HG03175 (cell line): ENCODE results near the gene SIX1.

ENCODE experiments used
- ATAC-seq: cut with Tn5 transposase; IDR thresholded peaks from one replicate; pipeline ENCODE4 v1.9.1; 2021; ENCODE audit warnings: mild to moderate bottlenecking, moderate library complexity; ENCODE audit not compliant: unreplicated experiment

The SIX1 gene

DNA sequence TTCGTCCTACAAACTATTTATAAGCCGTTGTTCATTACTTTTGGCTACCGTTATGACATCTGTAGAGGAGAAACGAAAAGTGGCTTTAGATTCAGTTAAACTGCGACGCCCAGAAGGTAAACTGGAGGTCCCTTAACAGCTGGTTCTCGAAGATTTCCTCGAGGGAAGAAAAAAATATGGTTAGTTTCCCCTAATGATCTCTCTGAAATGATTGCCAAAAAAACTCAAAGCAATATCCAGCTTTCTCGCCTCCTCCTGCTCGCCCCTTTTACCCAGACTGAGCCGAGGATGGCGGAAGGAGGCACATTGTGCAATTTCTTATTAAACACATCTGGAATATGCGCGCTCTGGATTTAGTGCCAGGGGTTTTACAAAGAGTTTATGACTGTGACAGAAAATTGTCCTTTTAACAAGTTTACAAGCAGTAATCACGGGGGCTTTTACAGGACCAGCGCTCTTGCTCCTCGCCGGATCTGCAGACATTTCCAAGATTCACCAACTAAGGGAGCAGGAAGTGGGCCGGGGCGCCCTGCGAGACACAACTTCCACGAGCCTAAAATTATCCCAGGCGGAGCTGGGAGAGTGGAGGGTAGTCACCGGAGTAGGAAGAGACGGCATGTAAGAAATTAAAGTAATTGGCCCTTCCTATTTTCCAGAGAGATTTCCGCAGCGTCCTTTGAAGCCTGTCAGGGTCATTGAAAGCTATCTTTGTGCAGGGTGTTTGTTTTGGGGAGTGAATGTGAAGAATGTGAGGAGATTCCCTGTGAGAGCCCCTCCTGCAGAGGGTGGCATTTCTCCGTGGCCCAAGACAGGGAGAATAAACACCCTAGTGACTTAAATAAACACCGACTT, 5.6 kb downstream of the SIX1 start:
- no peak for ATAC-seq

DNA sequence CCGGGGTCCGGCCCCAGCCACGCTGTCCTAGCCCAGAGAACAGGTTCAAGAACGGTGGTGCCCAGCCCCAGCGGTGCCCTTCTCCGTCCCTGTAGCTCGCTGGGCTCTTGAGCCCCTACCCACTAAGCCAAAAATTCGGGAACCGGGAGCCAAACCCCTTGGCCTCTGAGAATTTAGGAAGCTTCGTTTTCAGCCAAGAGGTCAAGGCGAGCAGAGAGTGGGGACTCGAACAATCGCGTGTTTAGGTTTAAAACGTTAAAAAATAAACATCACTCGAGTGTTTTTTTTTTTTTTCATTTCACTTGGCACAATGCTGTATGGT, 6.2 kb downstream of the SIX1 start:
- ATAC-seq = no peak

DNA sequence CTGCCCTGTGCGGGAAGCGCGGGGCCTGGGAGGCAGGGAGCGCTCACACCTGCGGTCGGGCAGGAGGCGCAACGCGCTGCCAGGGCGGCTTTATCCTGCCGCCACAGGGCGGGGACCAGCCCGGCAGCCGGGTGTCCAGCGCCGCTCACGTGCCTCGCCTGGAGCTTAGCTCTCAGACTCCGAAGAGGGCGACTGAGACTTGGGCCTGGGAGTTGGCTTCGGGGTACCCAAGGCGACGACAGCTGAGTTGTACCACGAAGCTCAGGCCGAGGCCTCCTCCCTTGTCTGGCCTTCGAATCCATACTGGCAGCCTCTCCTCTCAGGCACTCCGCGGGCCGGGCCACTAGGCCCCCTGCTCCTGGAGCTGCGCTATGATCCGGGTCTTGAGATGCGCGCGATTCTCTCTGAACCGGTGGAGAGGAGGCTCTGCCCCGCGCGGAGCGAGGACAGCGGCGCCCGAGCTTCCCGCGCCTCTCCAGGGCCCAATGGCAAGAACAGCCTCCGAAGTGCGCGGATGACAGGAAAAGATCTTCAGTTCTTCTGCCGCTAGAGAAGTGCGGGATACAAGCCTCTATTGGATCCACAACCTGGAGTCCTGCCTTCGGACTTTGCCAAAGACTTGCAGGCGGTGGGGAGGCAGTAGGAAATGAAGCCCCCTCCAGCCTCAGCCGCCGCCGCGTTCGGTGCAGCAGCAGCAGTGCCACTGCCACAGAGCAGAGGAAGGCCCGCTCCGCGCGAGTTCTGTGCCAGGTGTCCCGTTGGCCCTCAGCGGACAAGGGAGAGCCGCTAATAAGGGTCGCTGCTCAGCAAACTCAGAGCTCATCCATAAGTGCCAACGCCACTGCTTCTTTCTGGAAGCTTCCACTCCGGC, 6.8 kb downstream of the SIX1 start:
- no peak for ATAC-seq

DNA sequence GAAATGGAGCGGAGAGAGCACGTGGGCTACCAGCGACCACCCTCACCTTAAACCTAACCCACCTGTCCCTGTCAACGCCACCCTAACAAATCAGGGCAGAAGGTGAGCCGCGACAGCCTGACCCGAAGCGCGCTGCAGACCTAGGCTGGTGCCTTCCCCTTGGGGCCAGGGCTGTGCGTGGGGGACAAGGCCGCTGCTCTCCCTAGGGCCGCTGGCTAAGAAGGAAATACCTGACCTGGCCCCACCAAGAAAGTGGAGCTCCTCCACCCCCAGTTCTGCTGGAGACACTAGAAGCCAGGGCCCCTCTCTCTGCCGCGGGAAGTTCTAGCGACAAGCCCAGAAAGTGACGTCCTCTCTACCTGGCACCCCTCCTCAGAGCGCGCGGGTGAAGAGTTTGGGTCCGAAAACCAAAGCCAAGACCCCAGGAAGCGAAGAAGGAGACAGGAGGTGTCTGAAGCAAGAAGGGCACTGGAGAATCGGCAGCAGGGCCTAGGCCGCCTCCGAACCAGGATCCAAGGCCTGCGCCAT, 7.5 kb downstream of the SIX1 start:
- ATAC-seq = no peak

DNA sequence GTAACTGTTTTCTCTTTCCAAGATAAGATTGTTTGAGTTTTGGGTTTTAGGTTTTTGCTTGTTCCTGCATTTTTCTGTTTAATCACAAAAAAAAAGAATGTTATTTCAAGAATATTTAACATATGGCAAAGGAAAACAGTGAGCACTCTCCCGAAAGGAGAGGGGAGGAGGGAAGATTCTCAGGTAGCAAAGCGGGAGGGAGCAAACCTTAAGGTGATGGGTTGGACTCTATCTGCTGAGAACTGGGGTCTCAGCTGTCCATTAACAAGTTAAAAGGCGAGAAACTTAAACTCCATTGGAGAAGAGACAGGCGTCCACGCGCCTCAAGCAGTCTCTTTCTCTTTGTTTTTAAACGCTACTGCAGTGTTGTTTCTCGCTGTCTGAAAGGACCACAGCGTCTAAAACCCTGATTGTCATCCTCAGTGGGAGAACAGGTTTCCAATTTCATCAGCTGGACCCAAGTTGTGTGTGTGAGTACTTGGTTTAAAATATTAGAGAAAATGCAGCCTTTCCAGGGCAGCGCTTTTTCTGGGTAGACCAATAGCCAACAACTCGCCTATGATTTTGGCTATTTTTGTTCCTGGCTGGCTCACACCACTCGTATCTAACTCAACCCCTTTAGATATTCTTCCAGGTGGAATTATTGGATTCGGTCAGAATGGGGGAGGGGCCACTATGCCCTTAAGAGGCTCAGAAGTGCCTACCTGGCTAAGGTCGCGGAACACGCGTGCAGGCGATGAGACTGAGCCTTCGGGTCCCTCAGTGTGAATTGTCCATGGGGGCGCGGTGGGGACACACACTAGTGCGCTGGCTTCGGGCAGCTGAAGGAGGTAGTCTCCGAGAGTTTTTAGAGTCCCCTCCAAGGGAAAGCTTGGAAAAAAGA, 8.2 kb downstream of the SIX1 start:
- no peak for ATAC-seq

DNA sequence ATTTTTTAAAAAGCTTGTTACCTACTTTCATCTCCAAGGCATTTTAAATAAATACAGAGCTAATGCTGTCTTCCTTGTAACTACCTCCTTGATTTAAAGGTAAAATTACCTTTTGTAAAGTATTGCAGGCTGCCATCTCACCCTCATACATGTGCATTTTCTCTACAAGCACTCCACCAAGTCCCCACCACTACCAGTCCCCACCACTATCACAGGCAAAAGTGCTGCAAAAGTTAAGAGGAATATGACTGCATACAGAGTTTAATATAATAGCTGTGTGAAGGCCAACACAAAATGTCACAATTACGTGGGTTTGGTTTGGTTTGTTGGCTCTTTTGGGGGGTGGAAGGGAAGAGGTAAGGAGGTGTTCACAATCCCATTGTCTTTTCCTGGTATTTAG, 9.6 kb downstream of the SIX1 start:
- no peak for ATAC-seq

DNA sequence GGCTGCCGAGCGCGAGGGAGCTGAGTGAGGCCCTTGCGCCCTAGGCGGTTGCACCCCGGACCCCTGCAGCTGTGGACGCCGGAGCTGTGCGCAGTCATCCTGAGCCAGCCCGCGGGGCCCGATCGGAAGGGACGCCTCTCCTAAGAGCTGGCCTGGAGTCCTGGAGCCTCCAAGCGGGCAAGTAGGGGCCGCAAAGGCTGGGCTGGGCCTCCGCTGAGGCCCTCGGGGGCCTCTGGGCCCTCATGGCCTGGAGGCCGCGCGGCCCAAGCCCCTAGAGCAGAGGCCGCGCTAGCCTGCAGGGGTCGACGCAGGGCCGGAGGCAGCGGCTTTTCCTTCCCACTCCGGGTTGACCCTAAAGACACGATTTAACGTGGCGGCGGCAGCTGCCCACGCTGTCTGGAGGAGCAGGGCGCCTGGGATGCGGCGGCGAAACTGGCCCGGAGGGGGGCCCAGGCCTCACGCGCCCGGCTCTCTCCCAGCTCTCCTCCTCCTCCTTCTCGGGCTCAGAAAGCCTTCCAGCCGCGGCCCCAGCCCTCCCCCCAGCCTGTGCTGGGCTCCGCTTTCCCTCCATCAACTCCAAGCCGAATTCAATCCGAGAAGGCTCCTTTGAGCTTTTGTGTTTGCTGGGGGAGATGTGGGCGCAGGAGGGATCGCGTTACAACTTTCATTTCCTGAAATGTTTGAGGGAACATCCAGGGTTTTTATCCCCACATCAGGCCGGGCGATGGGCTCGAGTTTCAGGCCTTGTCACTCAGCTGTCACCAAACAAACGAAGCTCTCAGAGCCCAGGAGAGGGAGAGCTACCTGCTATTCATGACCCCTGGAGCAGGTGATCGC, 11.6 kb downstream of the SIX1 start:
- ATAC-seq = no peak

DNA sequence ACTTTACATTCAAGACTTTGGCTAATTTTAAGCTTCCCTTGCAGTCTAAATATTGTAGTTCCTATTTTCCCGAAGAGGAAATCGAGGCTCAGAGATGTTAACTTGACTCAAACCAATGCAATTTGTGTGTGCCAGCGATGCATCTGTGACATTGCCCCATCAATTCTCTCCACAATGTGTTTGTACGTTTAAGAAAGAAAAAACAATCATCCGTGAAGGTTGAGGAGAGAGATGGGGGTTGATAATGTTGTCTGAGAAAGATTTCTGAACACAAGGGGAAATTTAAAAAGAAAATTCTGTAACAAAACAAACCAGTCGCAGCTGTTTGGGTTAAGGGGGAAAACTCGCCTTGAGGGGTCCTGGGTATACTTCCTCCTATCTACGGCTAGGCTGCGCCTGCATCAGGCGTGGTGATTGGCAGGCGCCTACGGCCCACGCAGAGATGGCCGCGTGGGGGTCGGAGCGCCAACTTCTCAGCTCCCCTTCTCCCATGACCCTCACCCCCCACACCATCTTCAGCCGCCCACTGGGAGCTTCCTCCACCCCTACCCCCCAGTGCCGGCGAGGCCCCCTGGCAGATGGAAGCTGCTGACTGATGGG, 12.3 kb downstream of the SIX1 start:
- ATAC-seq = no peak

DNA sequence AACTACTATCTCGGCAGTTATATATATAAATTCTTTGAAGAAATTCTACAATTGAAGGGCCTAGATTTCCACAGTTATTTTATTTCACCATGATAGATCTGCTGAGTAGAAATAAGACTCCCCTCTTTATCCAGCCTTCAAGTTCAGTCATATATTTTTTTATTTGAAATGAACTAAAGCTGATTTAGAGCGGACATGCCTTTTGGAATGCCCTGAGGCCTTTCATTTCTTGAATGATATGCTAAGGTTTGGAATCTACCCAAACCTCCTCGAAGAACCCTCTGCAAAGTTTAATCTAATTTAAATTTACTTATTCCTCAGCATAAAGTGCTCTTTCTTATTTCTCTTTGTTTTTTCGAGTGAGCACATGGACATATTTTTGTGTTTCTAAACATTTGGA, 15.1 kb downstream of the SIX1 start:
- no peak for ATAC-seq

DNA sequence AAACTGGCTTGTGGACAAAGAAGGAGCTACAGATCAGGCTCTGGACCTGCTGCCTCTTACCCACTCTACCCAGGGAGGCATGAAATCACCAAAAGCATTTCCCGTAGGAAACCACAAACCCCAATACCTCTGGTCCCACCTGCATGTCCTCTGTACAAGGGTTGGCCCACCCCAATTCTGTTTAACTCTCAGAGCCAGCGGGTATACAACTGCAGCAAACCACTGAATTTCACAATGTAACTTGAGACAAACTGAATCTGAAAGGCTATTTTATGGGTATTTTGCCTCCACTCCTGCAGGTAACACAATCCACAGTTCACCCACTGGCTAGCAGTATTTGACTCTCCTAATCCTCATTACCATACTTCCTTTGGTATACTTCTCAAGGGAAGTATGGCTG, 16.5 kb downstream of the SIX1 start:
- peak; percentile 56 for ATAC-seq

DNA sequence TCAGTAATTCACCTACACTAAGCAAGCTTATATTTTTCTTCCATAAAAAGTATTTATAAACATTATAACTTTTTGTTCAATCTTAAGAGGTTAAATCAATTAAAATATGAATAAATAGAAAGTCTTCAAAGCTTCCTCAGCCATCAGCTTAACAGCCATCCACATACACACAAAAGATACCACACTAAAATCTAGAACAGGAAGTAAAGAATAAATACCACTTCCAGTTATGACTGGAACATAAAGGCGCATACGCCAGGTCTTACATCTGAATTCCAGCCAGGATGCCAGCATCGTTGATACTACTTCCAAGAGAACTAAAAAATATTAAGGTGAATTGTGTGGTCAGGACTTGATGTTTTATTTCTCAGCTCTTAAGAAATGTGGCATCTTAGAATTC, 17.0 kb downstream of the SIX1 start:
- ATAC-seq = peak; percentile 77

DNA sequence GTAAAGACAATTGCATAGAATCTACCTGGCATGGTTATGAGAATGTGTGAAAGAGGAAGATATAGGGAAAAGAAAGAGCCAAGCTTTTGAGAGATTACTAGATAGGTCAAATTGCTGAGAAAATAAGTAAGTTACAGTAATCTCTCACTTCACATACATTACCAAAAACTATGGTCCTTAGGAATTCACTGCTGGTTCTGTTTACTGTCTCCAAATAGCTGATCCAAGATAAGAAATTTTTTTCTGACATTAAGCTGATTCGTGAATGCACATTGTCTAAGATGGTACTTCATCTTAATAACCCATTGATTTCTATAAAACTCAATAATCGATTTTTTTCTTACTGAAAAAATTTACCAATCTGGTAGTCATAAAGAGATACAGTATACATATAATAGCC, 17.4 kb downstream of the SIX1 start:
- ATAC-seq = no peak

DNA sequence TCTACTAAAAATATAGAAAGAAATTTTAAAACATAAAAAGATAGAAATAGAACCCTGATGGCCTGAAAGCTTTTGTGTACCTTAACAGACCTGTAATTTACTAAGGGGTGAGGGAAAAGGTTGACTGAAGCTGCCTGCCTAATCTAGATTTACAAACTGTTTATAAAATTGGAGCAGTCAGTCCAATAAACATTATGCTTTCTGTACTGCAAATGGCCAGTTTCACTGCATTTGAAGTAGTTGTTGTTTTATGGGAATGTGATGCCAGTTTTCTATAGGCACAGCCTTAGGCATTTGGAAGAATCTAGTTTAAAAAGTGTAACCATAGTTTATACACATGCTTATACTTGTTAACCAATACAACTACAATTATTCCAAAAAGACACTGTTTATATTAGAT, 19.1 kb downstream of the SIX1 start:
- ATAC-seq = no peak

DNA sequence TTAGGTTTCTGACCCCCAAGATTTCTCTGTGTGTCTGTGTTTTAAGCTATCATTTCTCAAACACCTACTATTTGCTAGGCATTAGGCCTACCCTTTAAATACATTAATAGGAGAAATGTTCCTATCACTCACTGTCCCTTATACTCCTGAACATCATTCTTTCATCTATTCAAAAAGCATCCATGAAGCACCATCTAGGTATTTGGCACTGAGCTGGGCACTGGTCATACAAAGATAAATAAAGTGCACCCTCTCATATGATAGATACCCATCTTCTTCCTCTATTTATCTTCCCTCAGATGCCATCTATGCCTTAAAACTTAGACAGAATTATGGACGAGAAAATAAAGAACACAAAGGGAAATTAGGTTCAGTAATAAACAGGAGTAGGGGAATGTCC, 20.4 kb downstream of the SIX1 start:
- ATAC-seq = no peak

DNA sequence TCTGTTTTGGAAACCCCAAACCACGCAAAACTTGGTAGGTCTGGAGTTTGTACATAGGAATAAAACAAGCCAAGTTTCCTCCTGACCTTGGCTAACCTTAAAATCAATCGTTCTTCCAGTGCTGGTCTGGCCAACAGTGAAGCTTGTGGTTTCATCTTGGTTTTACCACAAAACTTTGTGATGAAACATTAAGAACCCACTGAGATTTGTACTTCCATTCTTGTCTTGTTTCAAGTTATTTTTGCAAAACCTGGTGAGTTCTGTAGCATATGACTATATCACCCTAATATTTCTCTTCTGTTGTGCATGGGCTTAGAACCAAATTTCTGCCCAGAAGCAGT, 26.4 kb downstream of the SIX1 start:
- no peak for ATAC-seq

DNA sequence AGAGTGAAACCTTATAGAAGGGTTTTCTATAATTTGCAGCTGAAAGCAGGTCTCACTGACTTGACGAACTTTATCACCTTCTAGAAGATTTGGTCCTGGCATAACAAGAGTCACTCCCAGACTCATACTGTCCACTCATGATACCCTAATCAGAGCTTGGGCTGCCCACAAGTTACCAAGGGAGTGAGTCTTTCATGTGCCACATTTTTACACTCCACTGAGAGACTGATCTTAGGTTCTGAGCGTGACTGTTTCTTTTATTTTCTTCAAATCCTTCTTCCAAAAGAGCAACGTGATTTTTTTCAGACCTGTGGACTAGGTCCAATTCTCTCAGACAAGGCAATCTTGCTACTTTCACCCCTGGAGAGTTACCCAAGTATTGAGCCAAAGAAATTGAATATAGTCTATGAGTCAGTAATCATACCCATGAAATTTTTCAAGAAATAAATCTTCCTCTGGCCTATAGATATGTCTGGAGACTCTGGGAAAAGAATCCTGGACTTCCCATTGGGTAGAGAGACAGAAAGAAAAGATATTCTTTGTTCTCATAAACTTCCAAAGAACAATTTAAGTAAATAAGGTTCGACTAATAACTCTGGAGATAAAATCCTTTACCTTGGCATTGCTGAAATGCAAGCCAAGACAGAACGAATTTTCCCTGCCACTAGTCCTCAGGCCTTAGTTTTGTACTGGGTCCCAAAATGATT, 26.9 kb downstream of the SIX1 start:
- ATAC-seq = no peak

DNA sequence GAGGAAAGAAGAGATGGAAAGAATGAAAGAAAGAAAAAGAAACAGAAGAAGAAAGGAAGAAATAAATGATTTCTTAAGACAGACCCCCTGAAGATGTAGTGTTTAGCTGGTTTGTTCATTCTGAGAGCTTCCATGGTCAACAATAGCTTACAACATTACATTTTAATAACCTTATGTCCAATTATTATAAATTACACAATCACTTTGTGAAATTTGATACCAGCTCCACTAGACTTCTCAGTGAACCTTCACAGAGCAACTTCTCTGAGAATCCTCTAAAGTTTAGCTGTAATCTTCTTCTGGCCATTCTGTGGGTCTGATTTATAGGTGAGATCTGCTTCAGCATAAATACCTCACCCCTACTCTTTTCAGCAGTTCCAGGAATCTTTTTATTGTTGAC, 27.9 kb downstream of the SIX1 start:
- no peak for ATAC-seq

DNA sequence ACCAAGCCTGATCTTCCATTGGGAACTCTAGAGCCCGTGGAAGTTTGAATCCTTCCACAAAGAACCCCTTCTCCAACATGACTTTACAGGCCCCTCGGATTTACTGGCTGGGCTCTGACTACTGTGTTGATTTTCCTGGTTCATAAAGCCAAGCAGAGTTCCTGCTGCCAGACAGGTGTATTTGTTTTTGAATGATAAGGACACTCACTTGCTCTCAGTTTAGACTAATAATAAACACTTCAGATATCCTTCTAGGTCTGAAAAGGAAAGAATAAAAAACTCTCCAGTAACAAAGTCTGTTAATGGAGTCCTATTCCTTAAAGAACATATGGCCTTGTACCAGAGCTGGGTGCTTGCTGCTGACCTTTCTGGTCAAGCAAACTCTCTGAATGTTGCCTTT, 31.0 kb downstream of the SIX1 start:
- no peak for ATAC-seq

DNA sequence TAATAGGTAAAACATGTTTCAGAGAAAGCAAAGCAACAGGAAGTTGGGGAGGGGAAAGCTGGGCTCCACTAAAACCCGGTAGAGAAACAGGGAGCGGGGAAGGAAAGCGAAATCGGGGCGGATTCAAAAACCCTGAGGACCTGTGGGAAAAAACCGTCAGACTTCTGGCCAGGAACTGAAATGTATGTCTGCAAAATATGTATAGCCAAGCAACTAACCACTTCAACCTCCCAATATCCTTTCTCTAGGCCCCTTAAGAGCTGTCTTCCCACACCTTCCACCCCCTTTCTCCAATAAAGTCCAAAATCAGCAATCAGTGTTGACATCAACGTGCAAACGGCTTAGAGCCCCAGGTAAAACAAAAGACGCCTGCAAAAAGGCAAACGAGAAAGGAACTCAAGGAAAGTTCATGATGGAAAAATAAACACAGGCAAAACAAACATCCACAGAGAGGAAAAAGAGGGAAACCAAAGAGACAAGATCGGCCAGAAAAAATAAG, 32.8 kb downstream of the SIX1 start:
- no peak for ATAC-seq
